GM10248 (cell line): Measurements from ENCODE around the gene SGPL1.

Experiments
- CTCF ChIA-PET: fragments of 300-600 bp; sonication (Branson Sonifier 250); formaldehyde crosslinking; extraction: SDS; loops from one replicate; lab custom pipeline; 2021; ENCODE audit warnings: antibody characterized with exemption; lab: Yijun Ruan, JAX
- POLR2A ChIA-PET: fragments of 350-650 bp; sonication (Branson Sonifier 250); formaldehyde crosslinking; extraction: SDS; loops from one replicate; lab custom pipeline; 2020; ENCODE audit warnings: antibody characterized with exemption; lab: Yijun Ruan, JAX
- DNase-seq: peaks from one replicate; pipeline ENCODE4 v3.0.0; 2012; ENCODE audit errors: extremely low spot score
- CTCF ChIP-seq: IDR thresholded peaks from 2 replicates; pipeline ENCODE4 v1.5.1; 2012; ENCODE audit warnings: mild to moderate bottlenecking, low read depth; ENCODE audit errors: extremely low read depth, missing control alignments, control extremely low read depth

The SGPL1 gene

GRCh38 chr10:70902661-70903261, 87.0 kb downstream of the SGPL1 start:
- ChIA-PET POLR2A (no interaction called here), CTCF (interaction anchor here (1.0 to 3.7 kb wide), 19 partner anchors 9 to 621 kb away, joined by 3 to 17 read pairs (median 4); partner anchors contain the start of gene PCBD1)
- no peak for DNase-seq

GRCh38 chr10:70903262-70903921, 87.6 kb downstream of the SGPL1 start:
- peak; percentile 73 for TF ChIP-seq CTCF
- ChIA-PET CTCF (interaction anchor here (1.0 to 3.7 kb wide), 18 partner anchors 9 to 620 kb away, joined by 3 to 17 read pairs (median 4); partner anchors contain the start of gene PCBD1), POLR2A (no interaction called here)
- DNase-seq: peak; percentile 69

More at GRCh38 chr10:70902661-70903261, 87.0 kb downstream of the SGPL1 start:
- TF ChIP-seq CTCF: no peak

GRCh38 chr10:70905071-70906021, 89.6 kb downstream of the SGPL1 start:
- no peak for DNase-seq
- TF ChIP-seq CTCF: no peak
- CTCF ChIA-PET: interaction anchor here (1.0 to 3.7 kb wide), 6 partner anchors 9 to 26 kb away, joined by 3 to 17 read pairs (median 4); no protein-coding TSS in a partner anchor
- POLR2A ChIA-PET: no interaction called here

- ChIA-PET CTCF (interaction anchor here (1.2 to 2.3 kb wide), 3 partner anchors 10 to 20 kb away, joined by 3 to 7 read pairs (median 4); no protein-coding TSS in a partner anchor), POLR2A (no interaction called here)
- no peak for TF ChIP-seq CTCF
- DNase-seq: no peak
Measured at GRCh38 chr10:70906031-70906783, 90.5 kb downstream of the SGPL1 start.

GRCh38 chr10:70906953-70907636, 91.3 kb downstream of the SGPL1 start:
- ChIA-PET POLR2A (no interaction called here), CTCF (interaction anchor here (1.5 to 2.3 kb wide), 2 partner anchors 11 to 18 kb away, joined by 4 to 7 read pairs; no protein-coding TSS in a partner anchor)
- TF ChIP-seq CTCF: no peak
- no peak for DNase-seq
